ENCODE measurements around the gene ZDHHC20. TPM values are rescaled to one million over a fixed set of nuclear protein-coding genes. Genes with fewer than 3 reads are reported as not detected.

Gene ZDHHC20
- total RNA-seq, 1 donor from 2014 or later, result 50.6 TPM

DNA sequence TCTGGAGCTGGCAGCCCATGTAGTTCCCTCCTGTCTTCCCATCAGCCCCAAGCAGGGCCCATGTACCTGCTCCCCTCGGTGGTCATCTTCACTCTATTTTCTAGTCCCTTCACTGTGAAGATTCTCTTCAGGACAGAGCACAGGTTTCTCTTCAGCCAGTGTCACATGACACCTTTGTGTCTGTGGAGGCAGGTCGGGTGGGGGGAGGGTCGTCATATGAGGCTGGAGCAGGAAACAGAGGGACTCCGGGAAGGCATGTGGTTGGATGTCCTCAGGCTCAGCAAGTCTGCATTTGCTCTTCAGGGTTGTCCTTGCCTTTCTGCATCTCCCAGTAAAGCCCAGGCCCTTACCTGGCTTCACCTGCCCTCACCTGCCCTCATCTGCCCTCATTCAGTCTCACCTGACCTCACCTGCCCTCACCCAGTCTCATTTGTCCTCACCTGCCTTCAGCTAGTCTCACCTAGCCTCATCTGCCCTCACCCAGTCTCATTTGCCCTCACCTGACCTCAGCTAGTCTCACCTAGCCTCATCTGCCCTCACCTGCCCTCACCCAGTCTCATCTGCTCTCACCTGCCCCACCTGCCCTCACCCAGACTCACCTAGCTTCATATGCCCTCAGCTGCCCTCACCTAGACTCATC is 120.3 kb downstream of the ZDHHC20 start:
- Mint-ChIP-seq H3K4me3 (ENCODE audit: unreplicated experiment) (no peak overlapping the region), H3K27me3 (ENCODE audit: unreplicated experiment) (no peaks in the 10 kb centered on the region), H3K27ac (ENCODE audit: unreplicated experiment) (no peak overlapping the region), H3K9me3 (ENCODE audit: unreplicated experiment) (peaks cover 5% of the 10 kb centered on the region), H3K4me1 (ENCODE audit: unreplicated experiment) (no peaks in the 10 kb centered on the region), H3K36me3 (ENCODE audit: unreplicated experiment) (no peaks in the 10 kb centered on the region)
- TF ChIP-seq, protein P1, sequence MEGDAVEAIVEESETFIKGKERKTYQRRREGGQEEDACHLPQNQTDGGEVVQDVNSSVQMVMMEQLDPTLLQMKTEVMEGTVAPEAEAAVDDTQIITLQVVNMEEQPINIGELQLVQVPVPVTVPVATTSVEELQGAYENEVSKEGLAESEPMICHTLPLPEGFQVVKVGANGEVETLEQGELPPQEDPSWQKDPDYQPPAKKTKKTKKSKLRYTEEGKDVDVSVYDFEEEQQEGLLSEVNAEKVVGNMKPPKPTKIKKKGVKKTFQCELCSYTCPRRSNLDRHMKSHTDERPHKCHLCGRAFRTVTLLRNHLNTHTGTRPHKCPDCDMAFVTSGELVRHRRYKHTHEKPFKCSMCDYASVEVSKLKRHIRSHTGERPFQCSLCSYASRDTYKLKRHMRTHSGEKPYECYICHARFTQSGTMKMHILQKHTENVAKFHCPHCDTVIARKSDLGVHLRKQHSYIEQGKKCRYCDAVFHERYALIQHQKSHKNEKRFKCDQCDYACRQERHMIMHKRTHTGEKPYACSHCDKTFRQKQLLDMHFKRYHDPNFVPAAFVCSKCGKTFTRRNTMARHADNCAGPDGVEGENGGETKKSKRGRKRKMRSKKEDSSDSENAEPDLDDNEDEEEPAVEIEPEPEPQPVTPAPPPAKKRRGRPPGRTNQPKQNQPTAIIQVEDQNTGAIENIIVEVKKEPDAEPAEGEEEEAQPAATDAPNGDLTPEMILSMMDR (IDR thresholded peaks at IDR 0.05), result no peak
- no peak for DNase-seq (ENCODE audit: extremely low spot score, unreplicated experiment)

DNA sequence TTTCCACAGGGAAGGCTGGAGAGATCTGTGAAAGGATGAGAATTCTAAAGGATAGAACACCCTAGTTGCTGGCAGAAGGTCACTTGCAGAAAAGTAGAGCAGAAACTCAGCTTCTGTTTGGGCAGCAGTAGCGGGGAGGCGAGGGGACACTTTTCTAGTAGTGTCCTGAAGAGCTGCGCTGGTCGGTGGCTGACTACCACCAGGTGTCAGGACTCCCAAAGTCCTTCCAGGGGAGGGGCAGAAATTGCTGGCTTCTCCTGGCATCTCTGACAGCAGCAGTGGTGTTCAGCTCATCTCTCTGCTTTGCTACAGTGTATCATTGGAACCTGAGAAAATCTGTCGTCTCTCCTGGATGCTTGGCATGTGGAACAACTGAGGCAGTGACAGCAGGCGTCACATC is 120.9 kb downstream of the ZDHHC20 start:
- TF ChIP-seq, protein P1 (IDR thresholded peaks at IDR 0.05), result peak; percentile 18
- Mint-ChIP-seq H3K27me3 (ENCODE audit: unreplicated experiment) (no peaks in the 10 kb centered on the region), H3K4me1 (ENCODE audit: unreplicated experiment) (no peaks in the 10 kb centered on the region), H3K36me3 (ENCODE audit: unreplicated experiment) (no peaks in the 10 kb centered on the region), H3K9me3 (ENCODE audit: unreplicated experiment) (peaks cover 5% of the 10 kb centered on the region), H3K4me3 (ENCODE audit: unreplicated experiment) (no peak overlapping the region), H3K27ac (ENCODE audit: unreplicated experiment) (no peak overlapping the region)
- DNase-seq (ENCODE audit: extremely low spot score, unreplicated experiment), result no peak

GRCh38 chr13:21336609-21337349 is 122.3 kb downstream of the ZDHHC20 start:
- peaks cover 5% of the 10 kb centered on the region for H3K9me3 Mint-ChIP-seq (ENCODE audit: unreplicated experiment)
- no peaks in the 10 kb centered on the region for H3K27me3 Mint-ChIP-seq (ENCODE audit: unreplicated experiment)
- no peaks in the 10 kb centered on the region for H3K4me1 Mint-ChIP-seq (ENCODE audit: unreplicated experiment)
- no peak for DNase-seq (ENCODE audit: extremely low spot score, unreplicated experiment)
- H3K27ac Mint-ChIP-seq (ENCODE audit: unreplicated experiment), result no peak overlapping the region
- H3K36me3 Mint-ChIP-seq (ENCODE audit: unreplicated experiment), result no peaks in the 10 kb centered on the region
- no peak overlapping the region for H3K4me3 Mint-ChIP-seq (ENCODE audit: unreplicated experiment)
- TF ChIP-seq, protein P1 (IDR thresholded peaks at IDR 0.05), result no peak

- TF ChIP-seq, protein P1 (IDR thresholded peaks at IDR 0.05), result no peak
- no peak overlapping the region for H3K27ac Mint-ChIP-seq (ENCODE audit: unreplicated experiment)
- H3K36me3 Mint-ChIP-seq (ENCODE audit: unreplicated experiment), result peaks cover 5% of the 10 kb centered on the region
- no peak for DNase-seq (ENCODE audit: extremely low spot score, unreplicated experiment)
- peaks cover 11% of the 10 kb centered on the region for H3K4me1 Mint-ChIP-seq (ENCODE audit: unreplicated experiment)
- no peaks in the 10 kb centered on the region for H3K27me3 Mint-ChIP-seq (ENCODE audit: unreplicated experiment)
- no peak overlapping the region for H3K4me3 Mint-ChIP-seq (ENCODE audit: unreplicated experiment)
- H3K9me3 Mint-ChIP-seq (ENCODE audit: unreplicated experiment), result peaks cover 5% of the 10 kb centered on the region
These were observed 125.9 kb downstream of the ZDHHC20 start for GRCh38 chr13:21333186-21333585.

- DNase-seq (ENCODE audit: extremely low spot score, unreplicated experiment), result no peak
- Mint-ChIP-seq H3K4me3 (ENCODE audit: unreplicated experiment) (no peak overlapping the region), H3K27ac (ENCODE audit: unreplicated experiment) (peak overlapping the region; percentile 14), H3K27me3 (ENCODE audit: unreplicated experiment) (no peaks in the 10 kb centered on the region), H3K36me3 (ENCODE audit: unreplicated experiment) (peaks cover 5% of the 10 kb centered on the region), H3K9me3 (ENCODE audit: unreplicated experiment) (peaks cover 5% of the 10 kb centered on the region), H3K4me1 (ENCODE audit: unreplicated experiment) (peaks cover 27% of the 10 kb centered on the region)
- TF ChIP-seq, protein P1 (IDR thresholded peaks at IDR 0.05), result no peak
These were observed 128.8 kb downstream of the ZDHHC20 start for GRCh38 chr13:21330126-21330861.
